HFFc6 (cell line): ENCODE measurements around the gene LRGUK. TPM values are rescaled to one million over a fixed set of nuclear protein-coding genes. Genes with fewer than 3 reads are reported as not detected.

Source experiments
- DNase-seq: peaks from one replicate; pipeline ENCODE4 v3.0.0-alpha.2; 2018
- H3K27ac Mint-ChIP-seq: 2 replicates; pipeline ENCODE4 v1.8.0; 2020; ENCODE audit warnings: mild to moderate bottlenecking, mixed read lengths
- H3K27me3 Mint-ChIP-seq: 2 replicates; pipeline ENCODE4 v1.8.0; 2021; ENCODE audit warnings: mild to moderate bottlenecking, moderate library complexity, mixed read lengths; ENCODE audit not compliant: insufficient read depth
- H3K36me3 Mint-ChIP-seq: 2 replicates; pipeline ENCODE4 v1.8.0; 2021; ENCODE audit warnings: low read depth, mixed read lengths
- H3K4me1 Mint-ChIP-seq: 2 replicates; pipeline ENCODE4 v1.8.0; 2020; ENCODE audit warnings: low read depth, mixed read lengths
- H3K4me3 Mint-ChIP-seq: 2 replicates; pipeline ENCODE4 v1.8.0; 2020; ENCODE audit warnings: mild to moderate bottlenecking, moderate library complexity, mixed read lengths
- H3K9me3 Mint-ChIP-seq: 2 replicates; pipeline ENCODE4 v1.8.0; 2020; ENCODE audit warnings: mild to moderate bottlenecking, mixed read lengths
- total RNA-seq, 6 experiments: library from RNA; stranded (reverse); fragmentation: NEBNext Ultra II Directional; extraction: Animal tissue kit (Norgen Biotek cat#: 25700); gene quantifications; 2 replicates in 1 of 6; 3 replicates in 5 of 6; pipeline ENCODE4 v1.2.3, GENCODE V29; 2021
- TF ChIP-seq, protein P1 (sequence below): fragments of 200-600 bp; sonication (generic); IDR thresholded peaks from 2 replicates; pipeline ENCODE4 v1.5.0; 2021; ENCODE audit warnings: antibody characterized with exemption, mild to moderate bottlenecking

LRGUK gene
- total RNA-seq, 6 experiments from 2014 or later, result 0.07 to 0.32 (median 0.10) TPM; not detected in 3

- DNase-seq, result no peak
Measured at GRCh38 chr7:134203186-134203889, 76.2 kb downstream of the LRGUK start.

DNA sequence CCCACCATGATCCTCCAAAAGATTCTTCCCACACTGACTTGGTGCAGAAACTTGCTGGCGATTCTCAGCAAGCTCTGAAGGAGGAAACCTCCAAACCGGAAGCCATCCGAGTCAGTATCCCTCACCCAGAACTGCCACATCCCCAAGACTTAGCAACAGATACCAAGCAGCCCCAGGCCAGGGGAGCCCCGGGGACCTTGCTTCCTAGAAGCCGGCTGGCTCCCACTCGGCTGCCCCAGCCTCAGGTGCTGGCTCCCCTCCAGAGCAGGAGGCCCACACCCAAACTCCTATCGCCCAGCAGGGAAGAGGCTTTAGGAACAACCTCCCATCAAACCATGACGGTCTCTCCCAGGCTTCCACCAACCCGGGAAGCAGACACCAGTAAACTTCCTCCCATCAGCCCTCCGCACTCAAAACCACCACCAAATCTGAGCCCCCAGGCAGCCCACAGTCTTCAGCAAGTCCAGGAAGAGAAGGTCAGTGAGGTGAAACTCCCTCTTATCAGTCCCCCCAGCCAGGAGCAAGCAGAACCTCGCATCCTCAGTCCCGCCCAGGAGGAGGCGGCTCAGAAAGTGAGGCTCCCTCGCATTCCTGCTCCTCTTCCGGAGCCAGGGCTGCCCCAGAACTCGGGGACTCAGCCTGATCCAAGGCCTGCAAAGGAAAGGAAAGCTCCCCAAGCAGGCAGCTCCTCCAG is 82.3 kb downstream of the LRGUK start:
- H3K4me1 Mint-ChIP-seq, result peaks cover 6% of the 10 kb centered on the region; the same call in 1 of the 2 replicates
- TF ChIP-seq, protein P1, sequence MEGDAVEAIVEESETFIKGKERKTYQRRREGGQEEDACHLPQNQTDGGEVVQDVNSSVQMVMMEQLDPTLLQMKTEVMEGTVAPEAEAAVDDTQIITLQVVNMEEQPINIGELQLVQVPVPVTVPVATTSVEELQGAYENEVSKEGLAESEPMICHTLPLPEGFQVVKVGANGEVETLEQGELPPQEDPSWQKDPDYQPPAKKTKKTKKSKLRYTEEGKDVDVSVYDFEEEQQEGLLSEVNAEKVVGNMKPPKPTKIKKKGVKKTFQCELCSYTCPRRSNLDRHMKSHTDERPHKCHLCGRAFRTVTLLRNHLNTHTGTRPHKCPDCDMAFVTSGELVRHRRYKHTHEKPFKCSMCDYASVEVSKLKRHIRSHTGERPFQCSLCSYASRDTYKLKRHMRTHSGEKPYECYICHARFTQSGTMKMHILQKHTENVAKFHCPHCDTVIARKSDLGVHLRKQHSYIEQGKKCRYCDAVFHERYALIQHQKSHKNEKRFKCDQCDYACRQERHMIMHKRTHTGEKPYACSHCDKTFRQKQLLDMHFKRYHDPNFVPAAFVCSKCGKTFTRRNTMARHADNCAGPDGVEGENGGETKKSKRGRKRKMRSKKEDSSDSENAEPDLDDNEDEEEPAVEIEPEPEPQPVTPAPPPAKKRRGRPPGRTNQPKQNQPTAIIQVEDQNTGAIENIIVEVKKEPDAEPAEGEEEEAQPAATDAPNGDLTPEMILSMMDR, result no peak
- peaks cover 14% of the 10 kb centered on the region for H3K27me3 Mint-ChIP-seq
- no peak for DNase-seq
- no peak overlapping the region for H3K4me3 Mint-ChIP-seq
- no peaks in the 10 kb centered on the region for H3K9me3 Mint-ChIP-seq
- no peak overlapping the region for H3K27ac Mint-ChIP-seq
- H3K36me3 Mint-ChIP-seq, result no peaks in the 10 kb centered on the region

More at GRCh38 chr7:134203186-134203889, 76.2 kb downstream of the LRGUK start:
- TF ChIP-seq, protein P1, result no peak
- H3K27ac Mint-ChIP-seq, result no peak overlapping the region
- H3K9me3 Mint-ChIP-seq, result no peaks in the 10 kb centered on the region
- no peaks in the 10 kb centered on the region for H3K36me3 Mint-ChIP-seq
- H3K27me3 Mint-ChIP-seq, result peaks cover under 1% of the 10 kb centered on the region
- no peaks in the 10 kb centered on the region for H3K4me1 Mint-ChIP-seq
- H3K4me3 Mint-ChIP-seq, result no peak overlapping the region

DNA sequence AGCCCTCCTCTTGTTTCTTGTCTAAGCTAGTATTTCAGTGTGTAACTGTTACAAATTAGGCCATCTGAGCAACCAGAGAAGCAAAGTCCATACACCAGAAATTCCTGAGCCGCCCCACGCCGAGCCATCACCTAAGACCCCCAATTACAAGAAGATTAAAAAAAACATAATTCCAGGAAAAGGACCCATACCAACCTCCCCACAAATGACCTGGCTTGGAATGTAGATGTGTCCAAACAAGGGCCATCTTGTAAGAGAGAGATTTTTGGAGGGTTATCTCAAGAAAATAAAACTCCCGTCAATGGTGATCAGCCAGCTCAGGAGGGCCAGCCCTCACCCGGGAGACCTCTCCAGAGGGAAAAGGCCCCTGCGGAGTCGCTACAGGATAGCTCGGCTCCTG is 83.1 kb downstream of the LRGUK start:
- Mint-ChIP-seq H3K27ac (no peak overlapping the region), H3K9me3 (no peaks in the 10 kb centered on the region), H3K27me3 (peaks cover 14% of the 10 kb centered on the region), H3K4me3 (no peak overlapping the region), H3K4me1 (peaks cover 6% of the 10 kb centered on the region; the same call in 1 of the 2 replicates), H3K36me3 (no peaks in the 10 kb centered on the region)
- DNase-seq, result no peak
- TF ChIP-seq, protein P1, result no peak

- H3K27ac Mint-ChIP-seq, result no peak overlapping the region
- TF ChIP-seq, protein P1, result no peak
- H3K36me3 Mint-ChIP-seq, result no peaks in the 10 kb centered on the region
- peaks cover 6% of the 10 kb centered on the region; the same call in 1 of the 2 replicates for H3K4me1 Mint-ChIP-seq
- no peak overlapping the region for H3K4me3 Mint-ChIP-seq
- H3K27me3 Mint-ChIP-seq, result peaks cover 14% of the 10 kb centered on the region
- H3K9me3 Mint-ChIP-seq, result no peaks in the 10 kb centered on the region
- no peak for DNase-seq
Measured at GRCh38 chr7:134210976-134211663, 84.0 kb downstream of the LRGUK start.

- no peak for DNase-seq
- TF ChIP-seq, protein P1, result no peak
- peaks cover 14% of the 10 kb centered on the region for H3K27me3 Mint-ChIP-seq
- peaks cover 6% of the 10 kb centered on the region; the same call in 1 of the 2 replicates for H3K4me1 Mint-ChIP-seq
- no peak overlapping the region for H3K4me3 Mint-ChIP-seq
- no peaks in the 10 kb centered on the region for H3K36me3 Mint-ChIP-seq
- no peak overlapping the region for H3K27ac Mint-ChIP-seq
- H3K9me3 Mint-ChIP-seq, result no peaks in the 10 kb centered on the region
Measured at GRCh38 chr7:134211817-134212216, 84.7 kb downstream of the LRGUK start.
